IMR-90 (cell line): ENCODE results near the gene ATP1B1. TPM values are rescaled to one million over a fixed set of nuclear protein-coding genes. Genes with fewer than 3 reads are reported as not detected.

Experiments
- ATAC-seq: fragments of 200-7000 bp; cut with Tn5 transposase; 2 replicates; pipeline ENCODE4 v1.9.1; 2020; ENCODE audit warnings: low read depth, mild to moderate bottlenecking, moderate library complexity
- BruUV-seq: library from RNA; stranded (reverse); fragments of 400-500 nt; replicated peaks from 2 replicates; lab custom pipeline; 2021; lab: Mats Ljungman, UMichigan
- CTCF ChIA-PET: fragments of 300-600 bp; formaldehyde crosslinking; extraction: SDS; loops from one replicate; lab custom pipeline; 2021; ENCODE audit warnings: antibody characterized with exemption; lab: Yijun Ruan, JAX
- POLR2A ChIA-PET: fragments of 300-600 bp; sonication (Branson Sonifier 250); formaldehyde crosslinking; loops from one replicate; lab custom pipeline; 2022; ENCODE audit warnings: antibody characterized with exemption; ENCODE audit not compliant: unreplicated experiment; lab: Charles Lee
- DNase-seq: peaks from one replicate; pipeline ENCODE4 v3.0.0; 2013
- H2AFZ ChIP-seq: replicated peaks from 2 replicates; pipeline ENCODE3; 2013; ENCODE audit warnings: low read length, mild to moderate bottlenecking; ENCODE audit not compliant: poor library complexity
- H2AK5ac ChIP-seq: 2 replicates; pipeline ENCODE4 v1.6.1; 2013; ENCODE audit warnings: low read depth, low read length, inconsistent platforms
- H2AK9ac ChIP-seq: replicated peaks from 2 replicates; pipeline ENCODE3; 2013; ENCODE audit warnings: mild to moderate bottlenecking, low read depth, low read length, moderate library complexity; ENCODE audit not compliant: poor library complexity
- H2BK120ac ChIP-seq: 2 replicates; pipeline ENCODE4 v1.6.1; 2013; ENCODE audit warnings: low read depth, low read length, inconsistent platforms
- H2BK15ac ChIP-seq: 3 replicates; pipeline ENCODE4 v1.6.1; 2013; ENCODE audit warnings: low read depth, low read length, inconsistent platforms
- H2BK20ac ChIP-seq: 2 replicates; pipeline ENCODE4 v1.6.1; 2013; ENCODE audit warnings: low read depth, mild to moderate bottlenecking, inconsistent platforms, low read length, moderate library complexity
- H2BK5ac ChIP-seq: 2 replicates; pipeline ENCODE4 v1.6.1; 2013; ENCODE audit warnings: mild to moderate bottlenecking, low read depth, low read length, inconsistent platforms; ENCODE audit not compliant: poor library complexity, severe bottlenecking
- H3K14ac ChIP-seq: replicated peaks from 2 replicates; pipeline ENCODE4 v1.6.1; 2013; ENCODE audit warnings: low read depth, low read length, inconsistent platforms
- H3K18ac ChIP-seq: 2 replicates; pipeline ENCODE4 v1.6.1; 2013; ENCODE audit warnings: low read depth, low read length, control low read depth
- H3K23ac ChIP-seq: 2 replicates; pipeline ENCODE4 v1.6.1; 2013; ENCODE audit warnings: low read depth, low read length, inconsistent platforms
- H3K27ac ChIP-seq: 2 replicates; pipeline ENCODE4 v1.5.1; 2013; ENCODE audit warnings: mild to moderate bottlenecking, control low read depth, low read length; ENCODE audit not compliant: insufficient read depth
- H3K27me3 ChIP-seq: 2 replicates; pipeline ENCODE4 v1.6.1; 2013; ENCODE audit warnings: low read length; ENCODE audit not compliant: control insufficient read depth, insufficient read depth
- H3K36me3 ChIP-seq: 2 replicates; pipeline ENCODE4 v1.6.1; 2013; ENCODE audit warnings: low read length, mixed read lengths; ENCODE audit not compliant: control insufficient read depth, insufficient read depth
- H3K4ac ChIP-seq: 2 replicates; pipeline ENCODE4 v1.6.1; 2013; ENCODE audit warnings: low read depth, low read length, inconsistent platforms
- H3K4me1 ChIP-seq: 2 replicates; pipeline ENCODE4 v1.6.1; 2013; ENCODE audit warnings: low read length, mixed read lengths; ENCODE audit not compliant: control insufficient read depth, insufficient read depth
- H3K4me2 ChIP-seq: 2 replicates; pipeline ENCODE4 v1.6.1; 2013; ENCODE audit warnings: low read depth, mild to moderate bottlenecking, control low read depth, low read length, moderate library complexity
- H3K4me3 ChIP-seq: 2 replicates; pipeline ENCODE4 v1.5.1; 2013; ENCODE audit warnings: low read depth, mild to moderate bottlenecking, control low read depth, low read length, moderate library complexity; ENCODE audit not compliant: insufficient read depth
- H3K56ac ChIP-seq: 2 replicates; pipeline ENCODE4 v1.6.1; 2013; ENCODE audit warnings: low read length, inconsistent platforms; ENCODE audit not compliant: insufficient read depth; ENCODE audit errors: extremely low read depth
- H3K79me1 ChIP-seq, 2 experiments: 2 replicates each; pipeline ENCODE4 v1.6.1; 2013; ENCODE audit warnings: low read length in 2 of 2, inconsistent platforms in 1 of 2, low read depth in 1 of 2
- H3K9ac ChIP-seq: 2 replicates; pipeline ENCODE4 v1.6.1; 2013; ENCODE audit warnings: low read depth, low read length, control low read depth
- H3K9me1 ChIP-seq: 2 replicates; pipeline ENCODE4 v1.6.1; 2013; ENCODE audit warnings: low read length, inconsistent platforms; ENCODE audit not compliant: insufficient read depth
- H3K9me3 ChIP-seq: 2 replicates; pipeline ENCODE4 v1.6.1; 2013; ENCODE audit warnings: low read length; ENCODE audit not compliant: control insufficient read depth, insufficient read depth
- H4K20me1 ChIP-seq: 2 replicates; pipeline ENCODE4 v1.6.1; 2013; ENCODE audit warnings: low read length, inconsistent platforms; ENCODE audit not compliant: insufficient read depth
- H4K5ac ChIP-seq: 2 replicates; pipeline ENCODE4 v1.6.1; 2013; ENCODE audit warnings: mild to moderate bottlenecking, low read depth, low read length, control low read depth
- H4K8ac ChIP-seq, 2 experiments: 2 replicates each; pipeline ENCODE4 v1.6.1; 2013; ENCODE audit warnings: low read depth in 2 of 2, low read length in 2 of 2, control low read depth in 1 of 2, inconsistent platforms in 1 of 2
- H4K91ac ChIP-seq: 2 replicates; pipeline ENCODE4 v1.6.1; 2013; ENCODE audit warnings: low read depth, low read length, inconsistent platforms; ENCODE audit not compliant: insufficient read depth
- MAFK ChIP-seq: IDR thresholded peaks from 2 replicates; pipeline ENCODE4 v1.6.1; 2012; ENCODE audit warnings: low read depth, low read length, improper control_type of control experiment
- NFE2L2 ChIP-seq: fragments of 150-350 bp; IDR thresholded peaks from 2 replicates; pipeline ENCODE4 v1.6.1; 2016; ENCODE audit warnings: low read depth, mild to moderate bottlenecking, low read length
- POLR2A ChIP-seq: IDR thresholded peaks from 2 replicates; pipeline ENCODE4 v1.6.1; 2012; ENCODE audit warnings: mild to moderate bottlenecking, low read depth, low read length
- RAD21 ChIP-seq: IDR thresholded peaks from 2 replicates; pipeline ENCODE4 v1.6.1; 2012; ENCODE audit warnings: low read length, improper control_type of control experiment
- RFX5 ChIP-seq: IDR thresholded peaks from 2 replicates; pipeline ENCODE4 v1.8.0; 2012; ENCODE audit warnings: low read depth, mild to moderate bottlenecking, low read length, moderate library complexity
- SMC3 ChIP-seq: fragments of 150-350 bp; IDR thresholded peaks from 2 replicates; pipeline ENCODE4 v1.6.1; 2016; ENCODE audit warnings: low read depth, mild to moderate bottlenecking, antibody characterized with exemption, low read length, moderate library complexity
- WGBS, 2 experiments: methylation state at CpG; one replicate each; pipeline versions ENCODE4 v1.1.5 to v1.1.7; 2013; ENCODE audit warnings: missing lambda C conversion rate in 2 of 2; ENCODE audit not compliant: insufficient read length in 1 of 2; ENCODE audit errors: extremely low coverage in 2 of 2; 5-methylcytosine and 5-hydroxymethylcytosine counted together
- dilution Hi-C: fragments of 300-500 bp; cut with HindIII; formaldehyde crosslinking; loops from one replicate; pipeline ENCODE4 v1.14.3; 2018; ENCODE audit warnings: low sequenced_read_pairs; ENCODE audit not compliant: unreplicated experiment
- in situ Hi-C: fragments of 300-500 bp; cut with MboI; formaldehyde crosslinking; loops from 3 replicates; pipeline ENCODE4 v1.14.3; 2019; ENCODE audit warnings: low sequenced_read_pairs, inconsistent platforms, mixed read lengths
- intact Hi-C: fragments of 100-400 bp; cut with micrococcal nuclease; formaldehyde crosslinking; loops from 2 replicates; pipeline ENCODE4 v1.10.0; 2022
- polyA plus RNA-seq, 3 experiments: library from polyadenylated mRNA; depleted of rRNA; stranded (reverse); fragments of >200 nt; gene quantifications; 2 replicates each; pipeline ENCODE4 v1.2.3, GENCODE V29; 2012; ENCODE audit warnings: low replicate concordance in 1 of 3
- total RNA-seq: library from RNA; depleted of rRNA; stranded (reverse); fragments of >200 nt; gene quantifications from 2 replicates; pipeline ENCODE4 v1.2.3, GENCODE V29; 2012
- TF ChIP-seq, protein P1 (sequence below): fragments of 150-350 bp; IDR thresholded peaks from 2 replicates; pipeline ENCODE4 v1.6.1; 2017; ENCODE audit warnings: mild to moderate bottlenecking, antibody characterized with exemption, low read length, low read depth

ATP1B1 gene
- total and polyA plus RNA-seq, 2 of the 4 experiments (the other 2 are of a cell fraction), result 14.5 to 22.1 TPM

DNA sequence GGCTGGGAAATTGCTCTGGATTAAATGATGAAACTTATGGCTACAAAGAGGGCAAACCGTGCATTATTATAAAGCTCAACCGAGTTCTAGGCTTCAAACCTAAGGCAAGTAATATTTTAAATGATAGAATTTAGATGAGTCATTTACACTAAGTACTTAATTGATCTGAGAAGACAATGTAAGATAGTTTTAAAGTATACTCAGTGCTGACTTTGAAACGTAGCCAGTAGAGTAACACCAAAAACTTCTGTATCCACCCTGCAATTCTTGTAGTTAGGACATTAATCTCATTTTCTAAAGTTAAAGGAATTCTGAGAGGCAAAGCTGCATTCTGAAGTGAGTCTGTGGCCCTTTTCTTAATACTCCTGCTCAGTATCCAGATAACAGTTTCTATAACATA is 20.8 kb downstream of the ATP1B1 start:
- no peak overlapping the region for H4K91ac ChIP-seq
- intact Hi-C loops, result no loop called here
- H3K9me1 ChIP-seq, result peaks cover 3% of the 10 kb centered on the region; the same call in 1 of the 2 replicates
- no peak overlapping the region for H4K5ac ChIP-seq
- H3K23ac ChIP-seq, result no peak overlapping the region
- no peaks in the 10 kb centered on the region for H3K4me1 ChIP-seq
- in situ Hi-C loops, result no loop called here
- no peak overlapping the region for H2BK120ac ChIP-seq
- ChIA-PET POLR2A (interaction anchor here (0.7 kb wide), 1 partner anchor 356 kb away, joined by 9 read pairs; no protein-coding TSS in a partner anchor), CTCF (interaction anchor here (0.7 kb wide), 1 partner anchor 191 kb away, joined by 4 read pairs; no protein-coding TSS in a partner anchor)
- H2BK5ac ChIP-seq, result no peak overlapping the region
- dilution Hi-C loops, result no loop called here
- H3K4ac ChIP-seq, result no peak overlapping the region
- H3K4me2 ChIP-seq, result no peak overlapping the region
- no peak overlapping the region for H2BK15ac ChIP-seq
- peaks cover 4% of the 10 kb centered on the region; the same call in 1 of the 2 replicates for H3K36me3 ChIP-seq
- no peak overlapping the region for H3K14ac ChIP-seq
- DNase-seq, result no peak
- no peak overlapping the region for H3K27ac ChIP-seq
- peaks cover 0 to 18% of the 10 kb centered on the region in 2 experiments for H3K79me1 ChIP-seq
- no peak overlapping the region for H2AK5ac ChIP-seq
- no peak overlapping the region for H3K9ac ChIP-seq
- no peak overlapping the region for H3K56ac ChIP-seq
- no TSS peak for BruUV-seq
- no peak overlapping the region for H2AK9ac ChIP-seq
- H2AFZ ChIP-seq, result no peak overlapping the region
- no peak overlapping the region for H2BK20ac ChIP-seq
- H4K20me1 ChIP-seq, result no peaks in the 10 kb centered on the region
- no peak overlapping the region for H3K18ac ChIP-seq
- H3K4me3 ChIP-seq, result no peak overlapping the region
- no peaks in the 10 kb centered on the region for H3K9me3 ChIP-seq
- no peak overlapping the region for H4K8ac ChIP-seq
- TF ChIP-seq RFX5, result no peak
- TF ChIP-seq RAD21, result no peak
- no peak for TF ChIP-seq SMC3
- TF ChIP-seq MAFK, result no peak
- no peak for TF ChIP-seq NFE2L2
- TF ChIP-seq POLR2A, result no peak
- TF ChIP-seq, protein P1, sequence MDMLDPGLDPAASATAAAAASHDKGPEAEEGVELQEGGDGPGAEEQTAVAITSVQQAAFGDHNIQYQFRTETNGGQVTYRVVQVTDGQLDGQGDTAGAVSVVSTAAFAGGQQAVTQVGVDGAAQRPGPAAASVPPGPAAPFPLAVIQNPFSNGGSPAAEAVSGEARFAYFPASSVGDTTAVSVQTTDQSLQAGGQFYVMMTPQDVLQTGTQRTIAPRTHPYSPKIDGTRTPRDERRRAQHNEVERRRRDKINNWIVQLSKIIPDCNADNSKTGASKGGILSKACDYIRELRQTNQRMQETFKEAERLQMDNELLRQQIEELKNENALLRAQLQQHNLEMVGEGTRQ, result no peak
- no peaks in the 10 kb centered on the region for H3K27me3 ChIP-seq
- no CpG with 5 or more reads among the region's 3 CpGs for WGBS, 2 experiments
- no peak for ATAC-seq
